Left ventricle myocardium inferior (tissue), 1 donor: ENCODE measurements around the gene NDUFV3. TPM values are rescaled to one million over a fixed set of nuclear protein-coding genes. Genes with fewer than 3 reads are reported as not detected.

Experiments
- DNase-seq: peaks from one replicate; pipeline ENCODE4 v3.0.0-alpha.2; 2020
- H3K27ac ChIP-seq: fragments of 200-600 bp; replicated peaks from 2 replicates; pipeline ENCODE4 v1.8.0; 2021
- H3K27me3 ChIP-seq: fragments of 200-600 bp; 2 replicates; pipeline ENCODE4 v1.8.0; 2021; ENCODE audit warnings: low read depth
- H3K36me3 ChIP-seq: fragments of 200-600 bp; 2 replicates; pipeline ENCODE4 v1.8.0; 2021
- H3K4me1 ChIP-seq: fragments of 200-600 bp; 2 replicates; pipeline ENCODE4 v1.8.0; 2021
- H3K4me3 ChIP-seq: fragments of 200-600 bp; 2 replicates; pipeline ENCODE4 v1.8.0; 2021; ENCODE audit warnings: mild to moderate bottlenecking, moderate library complexity
- H3K9me3 ChIP-seq: fragments of 200-600 bp; replicated peaks from 2 replicates; pipeline ENCODE4 v1.8.0; 2021
- intact Hi-C: fragments of 100-400 bp; cut with micrococcal nuclease; formaldehyde crosslinking; loops from one replicate; pipeline ENCODE4 v1.11.0; 2022
- total RNA-seq: library from RNA; stranded (reverse); fragmentation: NEBNext Ultra II Directional; extraction: Animal tissue kit (Norgen Biotek cat#: 25700); gene quantifications from one replicate; pipeline ENCODE4 v1.2.1, GENCODE V29; 2021
- TF ChIP-seq, protein P1 (sequence below): fragments of 200-600 bp; IDR thresholded peaks from 2 replicates; pipeline ENCODE4 v1.8.0; 2021; ENCODE audit warnings: antibody characterized with exemption, mild to moderate bottlenecking, borderline replicate concordance
- donor health status: DM: no; HTN: yes; CAD: no; lungs with severe emphysema.

NDUFV3 gene
- total RNA-seq, 1 donor from 2014 or later, result 52.0 TPM

DNA sequence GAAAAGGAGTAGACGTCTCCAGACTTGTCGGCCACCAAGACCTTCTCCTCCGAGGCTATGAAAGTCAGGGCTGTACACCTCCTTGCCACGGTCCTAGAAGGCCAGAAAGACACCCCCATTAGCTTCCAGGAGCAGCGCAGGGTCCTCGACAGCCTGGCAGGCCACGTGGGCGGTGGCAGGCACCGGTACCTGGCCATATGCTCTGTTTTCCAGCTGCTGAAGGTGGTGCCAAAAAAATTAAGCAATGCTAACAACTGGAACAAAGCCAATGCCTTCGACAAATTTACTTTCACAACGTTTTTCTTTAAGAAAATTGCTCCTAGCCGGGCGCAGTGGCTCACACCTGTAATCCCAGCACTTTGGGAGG, 29.6 kb upstream of the NDUFV3 start:
- Histone ChIP-seq H3K36me3 (peaks cover 50% of the 10 kb centered on the region), H3K4me3 (no peak overlapping the region), H3K9me3 (no peaks in the 10 kb centered on the region), H3K4me1 (peaks cover 35% of the 10 kb centered on the region), H3K27ac (no peak overlapping the region), H3K27me3 (no peaks in the 10 kb centered on the region)
- no peak for DNase-seq
- TF ChIP-seq, protein P1, sequence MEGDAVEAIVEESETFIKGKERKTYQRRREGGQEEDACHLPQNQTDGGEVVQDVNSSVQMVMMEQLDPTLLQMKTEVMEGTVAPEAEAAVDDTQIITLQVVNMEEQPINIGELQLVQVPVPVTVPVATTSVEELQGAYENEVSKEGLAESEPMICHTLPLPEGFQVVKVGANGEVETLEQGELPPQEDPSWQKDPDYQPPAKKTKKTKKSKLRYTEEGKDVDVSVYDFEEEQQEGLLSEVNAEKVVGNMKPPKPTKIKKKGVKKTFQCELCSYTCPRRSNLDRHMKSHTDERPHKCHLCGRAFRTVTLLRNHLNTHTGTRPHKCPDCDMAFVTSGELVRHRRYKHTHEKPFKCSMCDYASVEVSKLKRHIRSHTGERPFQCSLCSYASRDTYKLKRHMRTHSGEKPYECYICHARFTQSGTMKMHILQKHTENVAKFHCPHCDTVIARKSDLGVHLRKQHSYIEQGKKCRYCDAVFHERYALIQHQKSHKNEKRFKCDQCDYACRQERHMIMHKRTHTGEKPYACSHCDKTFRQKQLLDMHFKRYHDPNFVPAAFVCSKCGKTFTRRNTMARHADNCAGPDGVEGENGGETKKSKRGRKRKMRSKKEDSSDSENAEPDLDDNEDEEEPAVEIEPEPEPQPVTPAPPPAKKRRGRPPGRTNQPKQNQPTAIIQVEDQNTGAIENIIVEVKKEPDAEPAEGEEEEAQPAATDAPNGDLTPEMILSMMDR, result no peak
- intact Hi-C loops, result no loop called here

DNA sequence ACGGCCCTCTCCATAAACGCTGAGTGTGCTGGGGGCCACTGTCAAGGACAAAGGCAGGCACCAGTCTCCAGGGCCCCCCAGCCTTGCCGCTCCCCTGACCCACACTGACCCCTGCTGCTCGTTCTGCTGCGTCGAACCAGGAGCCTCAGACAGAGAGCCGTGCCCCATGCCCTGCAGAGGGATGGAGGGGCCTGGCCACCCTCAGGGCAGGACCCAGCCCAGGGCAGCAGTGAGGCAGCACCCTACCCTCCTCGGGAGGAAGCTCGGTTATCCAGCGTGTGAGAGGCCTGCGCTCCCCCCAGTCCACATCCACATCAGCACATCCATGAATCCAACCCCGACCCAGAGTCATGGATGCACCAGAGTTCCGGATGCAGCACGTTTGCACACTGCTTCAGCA, 28.8 kb upstream of the NDUFV3 start:
- TF ChIP-seq, protein P1, result no peak
- H3K4me1 ChIP-seq, result peaks cover 35% of the 10 kb centered on the region
- H3K4me3 ChIP-seq, result no peak overlapping the region
- H3K27me3 ChIP-seq, result no peaks in the 10 kb centered on the region
- H3K27ac ChIP-seq, result peak overlapping the region; percentile 50
- H3K36me3 ChIP-seq, result peaks cover 50% of the 10 kb centered on the region
- H3K9me3 ChIP-seq, result no peaks in the 10 kb centered on the region
- DNase-seq, result no peak
- intact Hi-C loops, result no loop called here

DNA sequence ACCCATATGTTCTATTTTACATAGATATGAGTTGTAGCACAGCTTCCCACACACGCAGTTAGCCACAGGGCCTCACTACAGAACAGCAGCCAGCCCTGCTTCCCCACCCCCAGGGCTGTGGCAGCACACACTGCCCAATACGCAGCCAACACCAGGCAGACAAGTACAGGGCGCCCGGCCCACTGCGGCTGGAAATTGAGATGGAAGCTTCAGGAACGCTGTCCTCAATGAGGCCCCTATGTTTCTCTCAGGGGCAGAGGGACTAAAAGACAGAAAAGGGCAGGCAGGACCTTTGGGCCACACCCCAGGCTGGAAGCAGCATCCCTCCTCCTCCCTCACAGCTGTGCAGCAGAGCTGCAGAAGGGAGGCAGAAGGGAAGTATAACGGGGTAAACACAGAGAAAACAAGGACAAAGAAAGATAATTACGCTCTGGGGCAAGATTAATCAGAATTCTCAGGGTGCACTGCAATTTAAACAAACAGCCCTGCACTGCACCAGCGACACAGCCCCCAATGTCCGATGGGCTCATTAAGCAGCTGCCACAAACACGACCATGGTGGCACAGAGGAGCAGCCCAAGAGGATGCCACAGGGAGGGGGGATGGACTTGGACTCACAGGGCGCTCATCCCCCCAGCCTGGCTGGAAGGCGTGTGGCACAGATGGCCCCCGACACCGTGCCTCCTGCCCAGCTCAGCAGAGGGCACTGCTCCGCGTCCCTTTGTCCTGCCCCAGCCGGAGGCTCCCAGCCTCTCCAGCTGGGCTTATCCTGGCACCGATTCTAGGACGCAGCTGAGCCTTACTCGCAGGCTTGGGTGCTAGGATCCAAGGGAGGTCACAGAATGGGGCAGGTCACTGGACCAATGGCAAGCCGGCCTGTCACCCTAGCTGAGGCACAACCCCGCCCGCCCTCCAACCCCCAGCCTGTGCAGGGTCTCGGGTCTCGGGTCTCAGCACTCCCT, 28.0 kb upstream of the NDUFV3 start:
- Histone ChIP-seq H3K27ac (peak overlapping the region; percentile 50), H3K4me3 (no peak overlapping the region), H3K27me3 (no peaks in the 10 kb centered on the region), H3K4me1 (peaks cover 35% of the 10 kb centered on the region), H3K9me3 (no peaks in the 10 kb centered on the region), H3K36me3 (peaks cover 54% of the 10 kb centered on the region)
- intact Hi-C loops, result no loop called here
- TF ChIP-seq, protein P1, result no peak
- DNase-seq, result no peak

DNA sequence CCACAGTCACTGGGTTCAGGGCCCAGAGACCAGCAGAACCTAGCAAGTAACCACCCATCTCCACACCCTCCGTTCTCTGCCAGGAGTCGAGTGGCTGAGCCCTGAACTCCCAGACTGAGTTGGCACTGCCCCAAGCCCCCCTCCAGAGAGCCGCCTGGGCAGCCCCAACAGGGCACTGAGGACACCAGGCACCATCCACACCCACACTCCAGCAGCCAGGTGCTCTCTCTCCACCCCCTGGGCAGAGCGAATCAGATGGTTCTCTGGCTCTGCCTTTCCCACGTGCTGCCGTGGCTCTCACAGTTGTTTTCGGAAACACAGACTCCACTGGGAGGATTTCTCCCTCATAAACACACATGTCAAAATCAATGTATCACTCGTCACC, 27.3 kb upstream of the NDUFV3 start:
- peak; percentile 53 for DNase-seq

DNA sequence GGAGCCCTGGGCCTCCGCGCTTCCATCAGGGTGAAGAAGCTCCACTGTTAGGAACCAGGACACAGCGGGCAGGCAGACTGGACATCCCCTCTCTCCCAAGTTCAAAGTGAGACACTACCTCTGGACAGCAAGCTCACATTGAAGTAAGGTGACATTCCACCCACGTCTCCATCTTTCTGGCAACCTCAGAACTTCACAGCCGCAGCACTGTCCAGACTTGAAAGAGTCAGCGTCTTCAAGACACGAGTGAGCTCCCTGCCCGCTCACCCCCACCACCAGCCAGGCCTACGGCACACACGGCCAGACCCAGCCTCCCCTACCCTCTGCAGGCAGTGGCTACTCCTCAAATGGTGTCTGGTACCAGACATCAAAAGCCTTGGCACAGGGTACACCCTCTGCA, 24.9 kb upstream of the NDUFV3 start:
- no peak overlapping the region for H3K4me3 ChIP-seq
- H3K4me1 ChIP-seq, result peaks cover 20% of the 10 kb centered on the region
- TF ChIP-seq, protein P1, result no peak
- no peaks in the 10 kb centered on the region for H3K9me3 ChIP-seq
- H3K27me3 ChIP-seq, result no peaks in the 10 kb centered on the region
- H3K27ac ChIP-seq, result no peak overlapping the region
- intact Hi-C loops, result no loop called here
- DNase-seq, result no peak
- H3K36me3 ChIP-seq, result peaks cover 59% of the 10 kb centered on the region

More for the DNA sequence above, 27.3 kb upstream of the NDUFV3 start:
- TF ChIP-seq, protein P1, result no peak
- peaks cover 54% of the 10 kb centered on the region for H3K36me3 ChIP-seq
- peaks cover 35% of the 10 kb centered on the region for H3K4me1 ChIP-seq
- no peaks in the 10 kb centered on the region for H3K9me3 ChIP-seq
- H3K27ac ChIP-seq, result peak overlapping the region; percentile 50
- intact Hi-C loops, result no loop called here
- H3K4me3 ChIP-seq, result no peak overlapping the region
- no peaks in the 10 kb centered on the region for H3K27me3 ChIP-seq
